GM19240 (cell line): ENCODE measurements around the gene HLA-DQA2.
"Not testable (repeated sequence)": the region's sequence is repeated elsewhere in the genome, so short reads cannot be mapped to it uniquely, and the experiment has no call there.

Experiments used
- DNase-seq: peaks from one replicate; pipeline ENCODE4 v3.0.0; 2011; ENCODE audit warnings: low spot score; ENCODE audit not compliant: insufficient read length

The HLA-DQA2 gene

DNA sequence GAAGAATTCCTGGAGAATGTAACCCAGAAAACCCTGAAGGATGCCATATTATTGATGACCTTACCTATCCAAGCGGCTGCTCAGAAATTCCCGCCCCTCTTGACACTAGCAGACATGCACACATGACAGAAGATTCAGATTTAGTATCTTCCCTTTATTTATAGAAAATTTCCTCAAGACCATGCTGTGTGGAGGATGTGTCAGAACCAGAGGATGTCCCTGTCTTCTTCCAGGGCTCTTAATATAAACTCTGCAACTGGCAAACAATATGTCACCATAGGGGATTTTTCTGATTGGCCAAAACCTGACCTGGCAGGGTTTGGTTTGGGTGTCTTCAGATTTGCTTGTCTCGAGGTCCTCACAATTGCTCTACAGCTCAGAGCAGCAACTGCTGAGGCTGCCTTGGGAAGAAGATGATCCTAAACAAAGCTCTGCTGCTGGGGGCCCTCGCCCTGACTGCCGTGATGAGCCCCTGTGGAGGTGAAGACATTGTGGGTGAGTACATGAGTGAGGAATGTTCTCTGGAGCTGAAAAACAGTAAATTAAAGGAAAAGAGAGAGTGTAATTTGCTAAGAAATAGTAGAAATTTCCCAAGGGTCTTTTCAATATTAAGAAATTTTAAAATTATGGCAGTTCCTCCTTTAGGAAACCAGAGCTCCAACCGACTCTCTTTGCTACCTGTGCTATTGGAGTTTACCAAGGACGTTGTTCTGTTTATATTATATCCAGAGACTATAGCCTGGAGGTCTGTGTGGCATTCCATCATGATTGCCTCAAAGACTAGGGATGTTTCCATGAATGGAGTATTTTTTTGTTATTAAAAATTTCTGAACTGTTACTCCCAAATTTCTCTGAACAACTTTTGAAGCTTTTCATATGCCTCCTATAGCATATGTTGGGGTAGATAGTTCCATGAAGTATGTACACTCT, at the start of gene HLA-DQA2:
TSS of gene HLA-DQA2 (plus strand) at position 361 of the 930 bp plus-strand sequence. CDS start at position 414, 53 bp downstream.
- no peak for DNase-seq

DNA sequence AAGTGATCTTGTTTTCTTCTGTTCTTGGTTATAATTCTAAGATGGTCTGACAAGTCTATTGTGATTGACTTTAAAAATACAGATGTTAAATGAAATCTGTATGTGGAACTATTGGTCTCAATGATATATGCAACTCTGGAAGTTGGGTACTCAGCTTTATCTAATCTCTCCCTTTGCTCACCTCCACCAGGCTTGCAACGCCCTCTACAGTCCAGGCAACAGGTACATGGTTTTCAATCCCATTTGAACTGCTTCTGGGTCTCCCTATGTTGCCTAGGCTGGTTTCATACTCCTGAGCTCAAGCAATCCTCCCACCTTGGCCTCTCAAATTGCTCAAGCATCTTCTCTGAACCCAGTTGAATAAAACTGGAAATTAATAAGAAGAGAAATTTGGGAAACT, 49.2 kb upstream of the HLA-DQA2 start:
- no peak for DNase-seq

DNA sequence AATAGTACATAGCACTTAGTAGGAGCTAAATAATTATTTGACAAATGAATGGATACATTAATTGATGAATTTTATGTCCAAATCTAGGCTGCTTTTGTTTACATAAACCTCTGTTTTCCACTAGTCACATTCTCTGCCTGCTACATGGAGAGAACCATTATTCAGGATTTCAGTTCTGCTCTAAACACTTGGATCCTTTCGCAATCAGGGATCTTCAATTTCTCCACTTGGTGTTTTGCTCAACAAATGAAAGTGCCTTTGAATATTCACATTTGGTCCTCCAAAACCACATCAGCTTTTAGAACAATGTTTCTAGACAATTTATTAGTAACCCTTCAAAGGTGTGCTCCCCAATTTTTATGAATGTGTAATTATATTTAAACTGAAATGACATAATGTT, 44.2 kb upstream of the HLA-DQA2 start:
- DNase-seq = no peak

DNA sequence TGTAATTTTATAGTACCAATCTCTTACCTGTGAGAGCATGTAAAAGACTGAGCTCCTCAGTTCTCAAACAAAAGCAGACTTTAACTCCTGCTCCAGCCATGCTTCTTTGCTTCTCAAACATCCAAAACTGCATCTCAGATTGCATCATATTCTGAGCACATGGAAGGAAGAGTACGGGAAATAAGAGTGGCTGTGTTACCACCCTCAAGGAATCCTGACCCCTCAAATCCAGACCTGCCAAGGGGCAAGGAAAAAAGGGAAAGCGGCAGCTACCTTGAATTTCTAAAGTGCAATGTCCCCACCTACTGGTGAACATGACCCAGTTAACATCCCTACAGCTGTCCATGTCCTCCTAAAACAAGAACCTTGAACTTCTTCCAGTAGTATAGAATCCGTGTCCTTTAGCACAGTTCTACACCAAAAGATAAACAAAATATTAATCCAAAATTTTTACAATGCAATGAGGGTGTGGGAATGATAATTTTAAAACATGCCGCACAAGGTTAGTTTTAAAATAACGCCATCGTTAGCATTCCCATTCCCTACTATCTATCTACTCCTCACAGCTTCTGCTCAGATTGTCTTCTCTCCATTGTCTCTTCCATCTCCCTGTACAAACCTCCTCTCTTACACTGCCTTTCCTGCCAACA, 40.7 kb upstream of the HLA-DQA2 start:
- no peak for DNase-seq

DNA sequence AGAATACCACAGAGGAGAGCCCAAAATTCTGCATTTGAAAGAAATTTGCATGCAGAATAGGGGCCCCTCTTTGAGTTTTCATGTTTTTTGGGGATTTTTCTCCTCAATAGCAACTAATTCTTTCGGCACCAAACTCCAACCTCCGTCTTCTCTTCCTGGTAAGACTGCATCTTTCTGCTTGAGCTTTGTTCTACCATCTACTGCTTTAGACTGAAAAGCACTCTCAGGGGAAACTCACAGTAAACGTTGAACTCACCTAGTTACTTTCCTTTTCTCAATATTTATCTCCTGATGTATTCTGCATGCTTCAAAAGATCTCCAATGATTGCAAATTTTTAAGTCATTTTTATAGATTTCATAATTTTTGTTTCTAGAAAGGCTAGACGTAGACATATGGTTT, 37.8 kb upstream of the HLA-DQA2 start:
- no peak for DNase-seq

DNA sequence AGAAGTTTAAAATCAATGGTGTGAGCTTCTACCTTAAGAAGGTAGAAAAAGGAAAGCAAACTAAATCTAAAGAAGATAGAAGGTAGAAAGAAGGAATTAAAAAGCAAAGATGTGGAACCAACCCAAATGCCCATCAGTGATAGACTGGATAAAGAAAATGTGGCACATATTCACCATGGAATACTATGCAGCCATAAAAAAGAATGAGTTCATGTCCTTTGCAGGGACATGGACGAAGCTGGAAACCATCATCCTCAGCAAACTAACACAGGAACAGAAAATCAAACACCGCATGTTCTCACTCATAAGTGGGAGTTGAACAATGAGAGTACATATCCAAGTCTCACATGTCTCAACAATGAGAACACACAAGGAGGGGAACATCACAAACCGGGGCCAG, 36.0 kb upstream of the HLA-DQA2 start:
- not testable (repeated sequence) for DNase-seq

DNA sequence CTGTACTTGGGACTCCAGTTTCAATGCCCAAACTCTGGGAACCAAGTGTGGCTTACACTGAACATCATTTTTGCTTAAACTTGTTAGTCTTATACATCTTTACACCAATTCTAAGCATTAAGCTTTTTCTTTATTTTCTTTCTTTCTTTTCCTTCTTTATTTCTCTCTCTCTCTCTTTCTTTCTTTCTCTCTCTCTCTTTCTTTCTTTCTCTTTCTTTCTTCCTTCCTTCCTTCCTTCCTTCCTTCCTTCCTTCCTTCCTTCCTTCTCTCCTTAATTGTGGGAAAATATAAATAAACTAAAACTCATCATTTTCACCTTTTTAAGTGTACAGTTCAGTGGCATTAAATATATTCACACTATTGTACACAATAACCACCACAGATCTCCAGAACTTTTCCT, 31.6 kb upstream of the HLA-DQA2 start:
- no peak for DNase-seq

DNA sequence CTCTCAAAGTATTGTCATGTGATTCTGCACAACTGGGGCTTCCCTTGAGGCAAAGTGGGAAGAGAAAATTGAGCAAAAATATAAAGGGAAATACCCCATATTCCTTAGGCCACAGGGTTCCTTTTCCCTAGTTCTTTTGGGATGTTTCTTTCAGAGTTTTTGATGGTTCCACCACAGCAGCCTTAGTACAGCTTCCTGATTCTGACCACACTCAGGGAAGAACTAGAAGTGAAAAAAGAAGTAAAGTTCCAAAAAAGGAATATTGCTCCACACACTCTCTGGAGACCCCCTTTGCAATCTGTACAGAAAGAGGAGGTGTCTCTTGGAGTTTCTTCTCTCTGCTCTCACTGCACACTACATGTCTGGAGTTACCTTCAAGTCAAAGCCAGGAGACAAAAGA, 27.9 kb upstream of the HLA-DQA2 start:
- DNase-seq = no peak

DNA sequence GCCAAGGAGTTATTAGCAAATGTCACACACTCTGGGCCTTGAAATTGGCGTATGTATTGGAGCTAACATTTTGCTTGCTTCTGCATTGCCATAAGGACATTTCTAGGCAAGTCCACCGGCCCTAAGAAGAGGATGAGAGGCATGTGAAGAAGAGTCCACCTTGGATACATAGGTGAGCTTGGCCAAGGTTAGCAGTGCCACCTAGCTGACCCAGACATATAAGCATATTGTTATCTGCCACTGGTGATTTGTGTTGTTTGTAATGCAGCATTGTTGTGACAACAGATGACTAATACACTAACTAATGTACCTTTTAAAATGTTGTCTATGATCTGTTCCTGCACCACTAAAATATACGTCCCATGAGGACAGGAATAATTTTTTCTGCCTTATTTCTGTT, 24.8 kb upstream of the HLA-DQA2 start:
- DNase-seq = no peak

DNA sequence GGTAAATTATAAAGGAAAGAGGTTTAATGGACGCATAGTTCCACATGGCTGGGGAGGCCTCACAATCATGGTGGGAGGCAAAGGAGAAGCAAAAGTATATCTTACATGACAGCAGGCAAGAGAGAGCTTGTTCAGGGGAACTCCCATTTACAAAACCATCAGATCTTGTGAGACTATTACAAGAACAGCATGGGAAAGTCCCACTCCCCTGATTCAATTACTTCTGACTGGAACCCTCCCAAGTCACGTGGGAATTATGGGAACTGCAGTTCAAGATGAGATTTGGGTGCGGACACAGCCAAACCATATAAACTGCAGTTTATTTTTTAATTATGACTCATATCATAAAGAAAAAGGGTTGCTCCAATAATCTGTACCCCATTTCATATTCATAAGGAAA, 22.3 kb upstream of the HLA-DQA2 start:
- DNase-seq = no peak

DNA sequence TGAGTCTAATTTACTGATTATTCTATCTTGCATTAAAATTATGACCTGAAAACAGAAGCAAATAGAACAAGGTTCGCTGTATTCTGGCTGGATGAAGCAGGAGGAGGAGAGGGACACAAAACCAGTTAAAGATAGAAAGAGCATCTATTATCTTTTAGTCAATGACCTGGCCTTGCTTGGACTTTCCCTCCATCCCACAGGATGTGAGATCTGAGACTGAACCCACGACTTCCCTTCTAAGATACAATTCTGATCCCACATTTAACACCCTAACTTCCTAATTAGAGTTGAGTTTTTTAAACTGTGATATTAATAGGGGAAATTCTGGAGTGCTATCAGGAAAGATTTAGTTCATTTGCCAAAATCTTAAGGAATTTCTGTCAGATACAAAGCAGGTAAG, 3.1 kb upstream of the HLA-DQA2 start:
- no peak for DNase-seq

DNA sequence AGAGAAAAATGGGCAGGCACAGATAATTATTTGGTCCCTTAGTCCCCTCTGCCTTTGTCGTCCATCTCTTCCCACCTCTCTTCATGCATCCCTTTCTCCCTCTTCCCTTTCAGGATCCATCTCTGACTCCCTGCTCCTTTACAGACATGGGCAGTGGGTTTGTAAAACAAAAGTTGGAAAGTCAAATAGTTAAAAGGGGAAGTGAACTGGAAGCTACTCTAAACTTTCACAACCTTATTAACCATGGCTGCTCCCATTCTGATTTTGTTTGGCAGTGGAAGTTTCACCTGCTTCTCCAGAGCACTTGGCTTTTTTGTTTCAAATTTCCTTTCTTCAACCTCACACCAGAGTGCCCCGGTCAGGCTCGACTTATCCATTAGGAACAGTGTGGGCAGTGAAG, 1.2 kb downstream of the HLA-DQA2 start:
- DNase-seq = no peak

DNA sequence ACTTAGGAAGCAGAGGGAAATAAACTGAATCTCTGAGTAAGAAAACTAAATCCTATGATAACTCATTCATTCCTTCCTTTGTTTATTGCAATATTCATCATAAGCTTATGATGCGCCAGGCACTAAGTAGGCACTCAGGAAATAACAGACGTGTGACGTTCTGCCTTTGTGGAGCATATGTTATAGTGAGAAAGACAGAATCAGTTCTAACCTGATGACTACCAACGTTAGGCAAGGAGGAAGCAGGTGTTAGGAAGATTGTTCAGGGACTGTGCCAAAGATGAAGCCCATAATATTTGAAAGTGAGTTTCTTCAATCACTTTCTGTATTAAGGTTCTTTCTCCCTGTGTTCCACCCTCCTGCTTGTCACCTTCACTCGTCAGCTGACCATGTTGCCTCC, 3.6 kb downstream of the HLA-DQA2 start:
- no peak for DNase-seq

DNA sequence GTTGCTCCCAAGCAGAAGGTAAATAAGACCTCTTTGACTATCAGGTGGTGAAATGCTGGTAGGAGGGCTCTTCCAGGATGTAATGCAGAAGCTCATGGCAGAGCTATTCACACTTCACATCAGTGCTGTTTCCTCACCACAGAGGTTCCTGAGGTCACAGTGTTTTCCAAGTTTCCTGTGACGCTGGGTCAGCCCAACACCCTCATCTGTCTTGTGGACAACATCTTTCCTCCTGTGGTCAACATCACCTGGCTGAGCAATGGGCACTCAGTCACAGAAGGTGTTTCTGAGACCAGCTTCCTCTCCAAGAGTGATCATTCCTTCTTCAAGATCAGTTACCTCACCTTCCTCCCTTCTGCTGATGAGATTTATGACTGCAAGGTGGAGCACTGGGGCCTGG, 4.5 kb downstream of the HLA-DQA2 start:
- not testable (repeated sequence) for DNase-seq

DNA sequence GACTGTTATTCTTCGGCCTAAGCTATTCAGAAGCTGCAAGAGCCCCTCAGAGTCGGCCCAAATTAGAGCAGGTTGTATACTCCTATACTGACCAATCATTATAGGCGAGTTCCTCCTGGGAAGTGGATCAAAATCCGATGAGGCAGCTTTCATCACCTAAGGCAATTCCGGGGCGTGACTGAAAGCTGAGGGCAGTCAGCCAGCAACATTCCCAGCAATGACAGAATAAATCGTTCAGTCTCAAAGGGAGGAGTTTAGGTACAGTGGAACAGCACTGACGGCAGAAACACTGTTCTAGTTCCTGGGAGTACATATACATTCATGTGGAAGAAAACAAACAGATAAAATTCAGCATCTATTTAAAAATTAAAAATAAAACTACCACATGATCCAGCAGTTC, 11.4 kb downstream of the HLA-DQA2 start:
- no peak for DNase-seq

DNA sequence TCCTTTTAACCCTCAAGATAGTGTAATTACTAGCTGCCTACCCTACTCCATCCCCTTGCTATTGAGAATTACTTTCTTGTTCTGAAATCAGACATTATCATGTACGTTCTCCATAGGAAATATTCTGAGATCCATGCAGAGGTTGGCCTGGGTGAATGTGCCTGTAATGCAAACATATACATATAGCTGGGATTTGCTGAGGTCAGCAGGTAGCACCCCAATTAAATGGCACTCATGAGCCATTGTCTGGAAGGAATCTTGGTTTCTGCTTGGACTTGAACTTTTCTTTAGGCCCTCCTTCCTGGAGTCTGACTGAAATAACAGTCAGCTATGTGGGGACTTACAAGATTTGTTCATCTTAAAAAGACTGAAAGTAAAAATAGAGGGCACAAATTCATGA, 18.5 kb downstream of the HLA-DQA2 start:
- DNase-seq = no peak

DNA sequence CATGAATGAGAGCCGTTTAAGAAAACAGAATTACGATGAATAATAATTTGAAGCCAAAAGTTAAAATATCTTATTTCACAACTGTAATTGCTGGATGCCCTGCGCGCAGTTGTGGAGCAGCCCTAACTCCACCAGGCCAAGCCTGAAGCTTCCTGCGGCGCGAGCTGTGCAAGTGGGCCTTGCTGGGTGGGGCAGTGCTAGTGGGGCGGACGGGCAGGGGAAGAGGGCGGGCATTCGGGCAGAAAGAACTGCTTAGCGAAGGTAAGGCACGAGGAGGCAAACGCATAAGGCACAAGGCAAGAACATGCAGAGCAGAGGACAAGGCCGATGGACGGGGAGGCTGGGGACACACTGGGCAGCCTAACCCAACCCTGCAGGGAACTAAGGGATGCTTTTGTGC, 19.9 kb downstream of the HLA-DQA2 start:
- no peak for DNase-seq

DNA sequence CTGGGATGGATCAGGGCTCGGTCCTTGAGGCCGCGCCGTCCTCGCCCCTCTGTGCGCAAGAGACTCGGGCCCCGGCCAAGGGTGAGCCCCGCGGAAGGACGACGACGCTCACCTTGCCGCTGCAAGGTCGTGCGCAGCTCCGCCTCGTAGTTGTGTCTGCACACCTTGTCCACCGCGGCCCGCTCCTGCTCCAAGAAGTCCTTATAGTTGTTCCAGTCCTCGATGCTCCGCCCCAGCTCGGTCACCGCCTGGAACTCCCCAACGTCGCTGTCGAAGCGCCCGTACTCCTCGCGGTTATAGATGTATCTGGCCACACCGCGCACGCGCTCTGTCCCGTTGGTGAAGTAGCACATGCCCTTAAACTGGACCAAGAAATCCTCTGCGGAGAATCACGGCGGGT, 20.4 kb downstream of the HLA-DQA2 start:
- DNase-seq = no peak

DNA sequence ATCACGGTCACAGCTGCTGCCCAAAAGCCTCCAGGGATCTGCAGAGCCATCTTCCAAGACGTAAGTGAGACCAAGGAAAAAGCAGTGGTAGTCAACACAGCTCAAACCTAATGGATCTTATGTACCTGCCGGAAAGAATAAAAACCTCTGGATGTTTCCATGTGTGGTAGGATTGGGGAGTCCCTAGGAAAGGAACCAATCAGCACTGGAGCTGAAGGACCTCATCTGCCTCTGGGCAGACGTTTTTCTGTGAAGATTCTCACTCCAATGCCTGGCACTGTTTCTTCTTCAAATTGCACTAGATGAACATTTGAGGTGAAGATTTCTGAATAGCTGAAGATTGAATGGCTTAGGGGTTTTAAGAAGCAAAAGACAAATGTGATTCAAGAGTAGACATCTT, 22.2 kb downstream of the HLA-DQA2 start, which contains the start of gene HLA-DQB2:
TSS of gene HLA-DQB2 (minus strand) at position 112 of the 400 bp plus-strand sequence. CDS start at position 50, 62 bp downstream.
- no peak for DNase-seq

DNA sequence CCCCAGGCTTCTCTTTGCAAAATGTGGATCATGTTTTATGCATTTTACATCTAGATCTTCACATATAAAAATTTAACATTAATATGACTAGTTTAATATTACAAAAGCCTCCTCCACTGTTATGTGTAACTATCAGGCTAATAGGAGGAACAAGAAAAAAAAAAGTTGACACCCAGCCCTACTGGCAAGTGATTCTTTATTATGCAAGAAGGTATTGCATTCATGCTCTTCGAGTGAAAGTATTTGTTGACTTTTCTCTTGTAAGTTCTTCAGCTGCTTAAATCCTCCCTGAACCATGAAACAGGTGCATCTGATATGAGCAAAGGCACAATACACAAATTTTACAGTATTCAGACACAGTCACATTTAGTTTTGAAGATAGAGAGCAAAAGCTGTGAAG, 22.9 kb downstream of the HLA-DQA2 start:
- DNase-seq = no peak

DNA sequence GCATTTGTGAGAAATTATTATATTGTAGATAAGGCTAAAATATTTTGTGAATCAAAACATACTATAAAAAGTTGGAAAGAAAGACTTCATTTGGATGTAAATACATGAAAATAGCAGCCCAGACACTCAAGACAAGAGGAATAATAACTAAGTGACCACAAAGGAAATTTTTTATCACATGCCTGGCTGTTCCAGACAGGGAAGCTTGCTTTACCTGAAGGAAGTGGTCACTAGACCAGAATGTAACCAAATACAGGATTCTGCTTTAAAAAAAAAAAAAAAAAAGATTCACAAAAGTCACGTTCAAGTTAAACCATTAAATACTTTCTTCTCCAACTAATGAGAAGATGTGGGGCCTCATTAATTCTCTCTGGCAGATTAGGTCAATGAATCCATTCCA, 31.5 kb downstream of the HLA-DQA2 start:
- no peak for DNase-seq

DNA sequence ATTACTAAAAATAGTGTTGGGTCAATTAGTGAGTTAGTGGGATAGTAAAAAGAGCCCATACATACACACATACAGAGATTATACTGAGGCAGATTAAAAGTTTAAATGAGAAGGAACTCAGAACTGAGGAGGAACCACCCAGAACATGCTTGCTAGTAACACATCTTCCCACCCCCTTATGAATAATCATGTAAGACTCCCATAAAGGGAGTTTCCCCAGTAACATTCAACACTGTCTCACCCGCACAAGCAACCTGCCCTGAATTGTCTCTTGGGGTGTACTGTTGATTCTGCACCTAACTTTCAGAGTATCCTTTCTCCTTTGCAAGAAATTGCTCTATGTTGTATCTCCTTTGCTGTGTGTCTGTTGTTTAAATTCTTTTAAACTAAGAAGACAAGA, 33.2 kb downstream of the HLA-DQA2 start:
- DNase-seq = no peak

DNA sequence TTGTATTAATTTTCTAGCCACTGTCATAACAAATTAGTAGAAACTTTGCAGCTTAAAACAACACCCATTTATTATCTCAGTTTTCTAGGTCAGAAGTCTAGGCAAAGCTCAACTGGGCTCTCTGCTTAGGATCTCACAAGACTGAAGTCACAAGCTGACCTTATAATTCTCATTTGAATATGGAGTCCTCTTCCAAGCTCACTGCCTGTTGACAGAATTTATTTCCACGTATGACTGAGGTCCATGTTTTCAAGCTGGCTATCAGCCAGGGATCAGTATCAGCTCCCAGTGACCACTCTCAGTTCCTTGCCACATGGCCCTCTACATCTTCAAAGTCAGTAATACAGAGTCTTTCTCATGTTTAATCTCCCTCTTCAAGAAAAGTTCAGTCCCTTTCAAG, 33.9 kb downstream of the HLA-DQA2 start:
- no peak for DNase-seq
